Activated CD8-positive, alpha-beta T cell treated with anti-CD3 and anti-CD28 coated beads for 36 hours (primary cell): Measurements from ENCODE around the gene KLHL10. TPM values are rescaled to one million over a fixed set of nuclear protein-coding genes. Genes with fewer than 3 reads are reported as not detected.

Source experiments
- ATAC-seq: fragments of 200-7000 bp; cut with Tn5 transposase; one replicate; pipeline ENCODE4 v1.10.0; 2021; ENCODE audit warnings: mild to moderate bottlenecking, moderate library complexity
- CTCF ChIA-PET: fragments of 350-600 bp; sonication (Branson Sonifier 250); formaldehyde crosslinking; loops from one replicate; lab custom pipeline; 2021; ENCODE audit warnings: antibody characterized with exemption; lab: Charles Lee
- POLR2A ChIA-PET: fragments of 350-600 bp; sonication (Branson Sonifier 250); formaldehyde crosslinking; loops from one replicate; lab custom pipeline; 2021; ENCODE audit warnings: antibody characterized with exemption; lab: Charles Lee
- DNase-seq: peaks from one replicate; pipeline ENCODE4 v3.0.0-alpha.2; 2020
- H3K27ac Mint-ChIP-seq: one replicate; pipeline ENCODE4 v1.8.0; 2021; ENCODE audit warnings: mild to moderate bottlenecking, mixed read lengths
- H3K27me3 Mint-ChIP-seq: one replicate; pipeline ENCODE4 v1.8.0; 2021; ENCODE audit warnings: mixed read lengths
- H3K36me3 Mint-ChIP-seq: one replicate; pipeline ENCODE4 v1.8.0; 2021; ENCODE audit warnings: low read depth, mixed read lengths
- H3K4me1 Mint-ChIP-seq: one replicate; pipeline ENCODE4 v1.8.0; 2021; ENCODE audit warnings: low read depth, mixed read lengths
- H3K4me3 Mint-ChIP-seq: one replicate; pipeline ENCODE4 v1.8.0; 2021; ENCODE audit warnings: mild to moderate bottlenecking, moderate library complexity, mixed read lengths
- H3K9me3 Mint-ChIP-seq: one replicate; pipeline ENCODE4 v1.8.0; 2021; ENCODE audit warnings: mixed read lengths
- intact Hi-C: fragments of 100-400 bp; cut with micrococcal nuclease; formaldehyde crosslinking; loops from one replicate; pipeline ENCODE4 v1.10.0; 2022
- total RNA-seq, 2 experiments: library from RNA; stranded (reverse); gene quantifications; one replicate each; pipeline ENCODE4 v1.2.3, GENCODE V29; 2021
- TF ChIP-seq, protein P1 (sequence below): fragments of 200-600 bp; IDR thresholded peaks from one replicate; pipeline ENCODE4 v1.8.0; 2022; ENCODE audit warnings: antibody characterized with exemption, mild to moderate bottlenecking

KLHL10 gene
- total RNA-seq, 2 experiments from 2014 or later, result 0.36 TPM; not detected in 1

DNA sequence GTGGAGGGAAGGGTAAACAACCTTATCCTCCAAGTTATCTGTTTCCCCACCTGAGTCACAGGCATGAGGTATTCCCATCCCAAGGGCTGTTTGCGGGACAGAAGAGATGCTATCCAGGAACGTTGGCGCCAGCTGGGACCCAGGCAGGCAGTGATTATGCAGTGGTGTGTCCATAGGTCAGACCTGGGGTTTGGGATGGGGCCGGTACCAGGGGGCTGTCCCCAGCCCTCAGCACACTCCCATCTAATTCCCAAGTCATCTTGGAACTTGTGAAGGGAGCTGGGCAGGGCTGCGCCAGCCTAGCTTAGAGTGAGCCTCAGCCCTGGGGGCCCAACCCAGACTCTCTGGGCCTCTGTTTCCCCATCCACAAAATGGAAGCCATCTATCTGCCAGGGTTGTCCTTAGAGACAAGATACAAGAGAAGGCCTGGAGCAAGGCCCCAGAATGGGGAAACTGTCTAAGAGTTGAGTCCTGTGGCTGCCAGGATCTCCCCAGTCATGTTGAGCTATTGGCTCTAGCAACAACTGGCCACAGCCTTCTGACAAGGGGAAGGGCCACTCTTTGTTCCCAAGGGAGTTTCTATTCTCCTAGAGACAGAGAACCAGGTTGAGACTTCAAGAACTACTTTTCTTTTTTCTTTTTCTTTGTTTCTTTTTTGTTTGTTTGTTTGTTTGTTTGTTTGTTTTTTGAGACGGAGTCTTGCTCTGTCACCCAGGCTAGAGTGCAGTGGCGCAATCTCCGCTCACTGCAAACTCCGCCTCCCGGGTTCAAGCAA is 41.3 kb upstream of the KLHL10 start:
- ChIA-PET CTCF (interaction anchor here (1.2 to 3.0 kb wide), 2 partner anchors 9 to 59 kb away, joined by 5 to 14 read pairs; partner anchors contain the start of gene JUP), POLR2A (interaction anchor here (0.9 to 1.5 kb wide), 3 partner anchors 10 to 104 kb away, joined by 3 to 5 read pairs (median 3); partner anchors contain the start of gene JUP)
- peaks cover 3% of the 10 kb centered on the region for H3K27me3 Mint-ChIP-seq
- ATAC-seq (no peak), DNase-seq (no peak)
- no peaks in the 10 kb centered on the region for H3K9me3 Mint-ChIP-seq
- TF ChIP-seq, protein P1, sequence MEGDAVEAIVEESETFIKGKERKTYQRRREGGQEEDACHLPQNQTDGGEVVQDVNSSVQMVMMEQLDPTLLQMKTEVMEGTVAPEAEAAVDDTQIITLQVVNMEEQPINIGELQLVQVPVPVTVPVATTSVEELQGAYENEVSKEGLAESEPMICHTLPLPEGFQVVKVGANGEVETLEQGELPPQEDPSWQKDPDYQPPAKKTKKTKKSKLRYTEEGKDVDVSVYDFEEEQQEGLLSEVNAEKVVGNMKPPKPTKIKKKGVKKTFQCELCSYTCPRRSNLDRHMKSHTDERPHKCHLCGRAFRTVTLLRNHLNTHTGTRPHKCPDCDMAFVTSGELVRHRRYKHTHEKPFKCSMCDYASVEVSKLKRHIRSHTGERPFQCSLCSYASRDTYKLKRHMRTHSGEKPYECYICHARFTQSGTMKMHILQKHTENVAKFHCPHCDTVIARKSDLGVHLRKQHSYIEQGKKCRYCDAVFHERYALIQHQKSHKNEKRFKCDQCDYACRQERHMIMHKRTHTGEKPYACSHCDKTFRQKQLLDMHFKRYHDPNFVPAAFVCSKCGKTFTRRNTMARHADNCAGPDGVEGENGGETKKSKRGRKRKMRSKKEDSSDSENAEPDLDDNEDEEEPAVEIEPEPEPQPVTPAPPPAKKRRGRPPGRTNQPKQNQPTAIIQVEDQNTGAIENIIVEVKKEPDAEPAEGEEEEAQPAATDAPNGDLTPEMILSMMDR, result no peak
- no peaks in the 10 kb centered on the region for H3K4me1 Mint-ChIP-seq
- H3K4me3 Mint-ChIP-seq, result no peak overlapping the region
- no peak overlapping the region for H3K27ac Mint-ChIP-seq
- intact Hi-C loops, result no loop called here
- no peaks in the 10 kb centered on the region for H3K36me3 Mint-ChIP-seq

- peaks cover 3% of the 10 kb centered on the region for H3K4me1 Mint-ChIP-seq
- DNase-seq (no peak), ATAC-seq (no peak)
- no peaks in the 10 kb centered on the region for H3K9me3 Mint-ChIP-seq
- no peak overlapping the region for H3K4me3 Mint-ChIP-seq
- POLR2A ChIA-PET, result interaction anchor here (1.5 kb wide), 1 partner anchor 11 kb away, joined by 5 read pairs; the partner anchor contains the start of gene JUP
- H3K27me3 Mint-ChIP-seq, result no peaks in the 10 kb centered on the region
- H3K36me3 Mint-ChIP-seq, result no peaks in the 10 kb centered on the region
- no peak overlapping the region for H3K27ac Mint-ChIP-seq
- intact Hi-C loops, result no loop called here
- TF ChIP-seq, protein P1, result no peak
- CTCF ChIA-PET, result interaction anchor here (3.0 kb wide), 1 partner anchor 60 kb away, joined by 14 read pairs; no protein-coding TSS in a partner anchor
These were observed 40.2 kb upstream of the KLHL10 start for GRCh38 chr17:41797377-41797776.

DNA sequence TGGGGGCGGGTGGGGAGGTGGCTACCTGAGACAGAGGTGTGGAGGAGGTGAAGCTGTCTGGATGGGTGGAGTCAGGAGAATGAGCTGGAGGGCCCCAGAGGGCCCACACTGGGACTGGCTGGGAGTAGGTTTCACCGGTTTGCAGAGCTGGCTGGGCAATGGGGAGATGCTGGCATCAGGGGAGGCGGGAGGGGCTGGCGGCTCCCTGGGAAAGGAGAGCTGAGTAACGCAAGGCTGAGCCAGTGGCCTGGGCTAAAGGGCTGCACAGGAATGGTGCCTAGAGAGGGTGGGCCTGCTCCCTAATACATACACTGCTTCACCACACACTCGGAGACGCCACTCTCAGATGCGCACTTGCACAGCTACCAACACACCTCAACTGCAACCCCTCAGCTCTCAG is 38.3 kb upstream of the KLHL10 start:
- H3K36me3 Mint-ChIP-seq, result no peaks in the 10 kb centered on the region
- no peaks in the 10 kb centered on the region for H3K27me3 Mint-ChIP-seq
- no peak overlapping the region for H3K4me3 Mint-ChIP-seq
- CTCF ChIA-PET, result interaction anchor here (0.9 to 10.0 kb wide), 6 partner anchors 11 to 103 kb away, joined by 3 to 97 read pairs (median 20); partner anchors contain the start of genes HAP1, JUP and P3H4
- ATAC-seq (no peak), DNase-seq (no peak)
- no peaks in the 10 kb centered on the region for H3K9me3 Mint-ChIP-seq
- H3K4me1 Mint-ChIP-seq, result peaks cover 3% of the 10 kb centered on the region
- intact Hi-C loops, result no loop called here
- TF ChIP-seq, protein P1, result no peak
- POLR2A ChIA-PET, result interaction anchor here (1.0 kb wide), 1 partner anchor 9 kb away, joined by 3 read pairs; no protein-coding TSS in a partner anchor
- H3K27ac Mint-ChIP-seq, result no peak overlapping the region

GRCh38 chr17:41800601-41801373 is 36.8 kb upstream of the KLHL10 start:
- POLR2A ChIA-PET, result interaction anchor here (0.6 to 1.0 kb wide), 3 partner anchors 55 to 1289 kb away, joined by 3 read pairs; no protein-coding TSS in a partner anchor
- no peak overlapping the region for H3K27ac Mint-ChIP-seq
- H3K4me3 Mint-ChIP-seq, result no peak overlapping the region
- intact Hi-C loops, result loop anchor here (2.0 kb wide), 1 partner anchor 62 kb away; no protein-coding TSS in a partner anchor
- peaks cover 3% of the 10 kb centered on the region for H3K4me1 Mint-ChIP-seq
- H3K27me3 Mint-ChIP-seq, result no peaks in the 10 kb centered on the region
- DNase-seq, result no peak
- ATAC-seq, result peak; percentile 26
- H3K36me3 Mint-ChIP-seq, result no peaks in the 10 kb centered on the region
- TF ChIP-seq, protein P1, result no peak
- CTCF ChIA-PET, result interaction anchor here (0.6 to 10.0 kb wide), 26 partner anchors 10 to 118 kb away, joined by 3 to 97 read pairs (median 6); partner anchors contain the start of genes ACLY, EIF1, HAP1 and JUP
- no peaks in the 10 kb centered on the region for H3K9me3 Mint-ChIP-seq
